HEK293 (cell line): ENCODE measurements around the gene EFCAB8.
A peak's percentile ranks its signal among the peaks of the same experiment; 100 is the strongest.

Experiments
- GLIS1 ChIP-seq: fragments of 450-650 bp; formaldehyde crosslinking; IDR thresholded peaks from 2 replicates; pipeline ENCODE4 v1.5.1; 2016; ENCODE audit warnings: missing biosample characterization, missing genetic modification characterization
- IKZF3 ChIP-seq: fragments of 450-650 bp; IDR thresholded peaks from 2 replicates; pipeline ENCODE4 v1.5.0; 2018; ENCODE audit warnings: missing biosample characterization, mild to moderate bottlenecking, missing genetic modification characterization, moderate library complexity
- KLF10 ChIP-seq: fragments of 450-650 bp; IDR thresholded peaks from 2 replicates; pipeline ENCODE4 v1.5.1; 2018; ENCODE audit warnings: missing biosample characterization, mild to moderate bottlenecking, missing genetic modification characterization
- KLF17 ChIP-seq: fragments of 450-650 bp; formaldehyde crosslinking; IDR thresholded peaks from 2 replicates; pipeline ENCODE4 v1.5.1; 2016; ENCODE audit warnings: missing biosample characterization, missing genetic modification characterization
- KLF8 ChIP-seq: fragments of 450-650 bp; formaldehyde crosslinking; IDR thresholded peaks from 2 replicates; pipeline ENCODE4 v1.5.1; 2016; ENCODE audit warnings: missing biosample characterization, missing genetic modification characterization
- KLF9 ChIP-seq: fragments of 450-650 bp; formaldehyde crosslinking; IDR thresholded peaks from 2 replicates; pipeline ENCODE4 v1.5.1; 2016; ENCODE audit warnings: missing biosample characterization, missing genetic modification characterization, low read depth
- MZF1 ChIP-seq: fragments of 450-650 bp; formaldehyde crosslinking; IDR thresholded peaks from 2 replicates; pipeline ENCODE4 v1.5.1; 2017; ENCODE audit warnings: missing biosample characterization, missing genetic modification characterization, borderline replicate concordance
- OVOL3 ChIP-seq: fragments of 450-650 bp; formaldehyde crosslinking; IDR thresholded peaks from 2 replicates; pipeline ENCODE4 v1.5.1; 2016; ENCODE audit warnings: missing biosample characterization, missing genetic modification characterization
- PATZ1 ChIP-seq: fragments of 450-650 bp; formaldehyde crosslinking; IDR thresholded peaks from 2 replicates; pipeline ENCODE4 v1.5.1; 2016; ENCODE audit warnings: missing biosample characterization, missing genetic modification characterization
- REST ChIP-seq: fragments of 450-650 bp; formaldehyde crosslinking; IDR thresholded peaks from 2 replicates; pipeline ENCODE4 v1.5.1; 2016; ENCODE audit warnings: missing biosample characterization, missing genetic modification characterization
- SP2 ChIP-seq: fragments of 450-650 bp; formaldehyde crosslinking; IDR thresholded peaks from 2 replicates; pipeline ENCODE4 v1.5.1; 2016; ENCODE audit warnings: missing biosample characterization, missing genetic modification characterization
- ZBTB48 ChIP-seq: fragments of 450-650 bp; formaldehyde crosslinking; IDR thresholded peaks from 2 replicates; pipeline ENCODE4 v1.5.1; 2016; ENCODE audit warnings: missing biosample characterization, missing genetic modification characterization
- ZEB2 ChIP-seq: fragments of 450-650 bp; formaldehyde crosslinking; IDR thresholded peaks from 2 replicates; pipeline ENCODE4 v1.5.1; 2016; ENCODE audit warnings: missing biosample characterization, missing genetic modification characterization
- ZFHX2 ChIP-seq: fragments of 450-650 bp; formaldehyde crosslinking; conservative IDR thresholded peaks from 2 replicates; pipeline ENCODE4 v1.5.1; 2016; ENCODE audit warnings: missing biosample characterization, missing genetic modification characterization
- ZIC2 ChIP-seq: fragments of 450-650 bp; formaldehyde crosslinking; IDR thresholded peaks from 2 replicates; pipeline ENCODE4 v1.5.1; 2016; ENCODE audit warnings: missing biosample characterization, missing genetic modification characterization
- ZNF24 ChIP-seq: fragments of 450-650 bp; formaldehyde crosslinking; IDR thresholded peaks from 2 replicates; pipeline ENCODE4 v1.5.1; 2016; ENCODE audit warnings: missing biosample characterization, missing genetic modification characterization
- ZNF280D ChIP-seq: fragments of 450-650 bp; formaldehyde crosslinking; IDR thresholded peaks from 2 replicates; pipeline ENCODE4 v1.5.1; 2016; ENCODE audit warnings: missing biosample characterization, missing genetic modification characterization
- ZNF600 ChIP-seq: fragments of 450-650 bp; formaldehyde crosslinking; IDR thresholded peaks from 2 replicates; pipeline ENCODE4 v1.5.1; 2016; ENCODE audit warnings: missing biosample characterization, missing genetic modification characterization
- ZNF654 ChIP-seq: fragments of 450-650 bp; formaldehyde crosslinking; IDR thresholded peaks from 2 replicates; pipeline ENCODE4 v1.5.1; 2016; ENCODE audit warnings: low read depth, missing biosample characterization, missing genetic modification characterization
- ZNF677 ChIP-seq: fragments of 450-650 bp; IDR thresholded peaks from 2 replicates; pipeline ENCODE4 v1.5.0; 2018; ENCODE audit warnings: missing biosample characterization, mild to moderate bottlenecking, missing genetic modification characterization, moderate library complexity
- ZNF692 ChIP-seq: fragments of 450-650 bp; formaldehyde crosslinking; IDR thresholded peaks from 2 replicates; pipeline ENCODE4 v1.5.1; 2016; ENCODE audit warnings: missing biosample characterization, missing genetic modification characterization
- ZSCAN4 ChIP-seq: fragments of 450-650 bp; formaldehyde crosslinking; IDR thresholded peaks from 2 replicates; pipeline ENCODE4 v1.5.1; 2017; ENCODE audit warnings: missing biosample characterization, missing genetic modification characterization
- ZSCAN5A ChIP-seq: fragments of 450-650 bp; formaldehyde crosslinking; IDR thresholded peaks from 2 replicates; pipeline ENCODE4 v1.5.1; 2016; ENCODE audit warnings: missing biosample characterization, missing genetic modification characterization
- ZXDB ChIP-seq: fragments of 450-650 bp; formaldehyde crosslinking; IDR thresholded peaks from 2 replicates; pipeline ENCODE4 v1.5.1; 2016; ENCODE audit warnings: missing biosample characterization, missing genetic modification characterization

EFCAB8 gene

GRCh38 chr20:32819992-32820697 lies 38.6 kb upstream of the EFCAB8 start (continued):
- TF ChIP-seq ZSCAN4 (tag by site-specific recombination): peak; percentile 30; the same call in 1 of the 2 replicates
- TF ChIP-seq SP2: peak; percentile 62
- no peak for TF ChIP-seq ZNF654 (tag by site-specific recombination)
- TF ChIP-seq KLF9 (tag by site-specific recombination): peak; percentile 81
- 0 out of 2 replicates have a peak, but pooled peaks have one; percentile 18 for TF ChIP-seq ZNF692 (tag by site-specific recombination)
- TF ChIP-seq ZNF280D (tag by site-specific recombination): no peak
- TF ChIP-seq ZNF600 (tag by site-specific recombination): peak; percentile 38; the same call in 1 of the 2 replicates
- TF ChIP-seq ZFHX2 (tag by site-specific recombination): peak; percentile 92
- peak; percentile 55 for TF ChIP-seq ZXDB
- 0 out of 2 replicates have a peak, but pooled peaks have one; percentile 74 for TF ChIP-seq ZSCAN5A (tag by site-specific recombination)
- TF ChIP-seq ZNF24: 0 out of 2 replicates have a peak, but pooled peaks have one; percentile 30
- TF ChIP-seq IKZF3 (tag by site-specific recombination): no peak
- TF ChIP-seq GLIS1 (tag by site-specific recombination): peak; percentile 95
- peak; percentile 43; the same call in 1 of the 2 replicates for TF ChIP-seq KLF10
- TF ChIP-seq ZIC2 (tag by site-specific recombination): peak; percentile 31; the same call in 1 of the 2 replicates
- TF ChIP-seq ZEB2 (tag by site-specific recombination): peak; percentile 30; the same call in 1 of the 2 replicates
- TF ChIP-seq ZNF677 (tag by site-specific recombination): 0 out of 2 replicates have a peak, but pooled peaks have one; percentile 36
- peak; percentile 68; the same call in 1 of the 2 replicates for TF ChIP-seq PATZ1 (tag by site-specific recombination)
- peak; percentile 67 for TF ChIP-seq REST (tag by site-specific recombination)
- TF ChIP-seq KLF8 (tag by site-specific recombination): peak; percentile 92
- peak; percentile 53; the same call in 1 of the 2 replicates for TF ChIP-seq ZBTB48 (tag by site-specific recombination)
- no peak for TF ChIP-seq OVOL3
- no peak for TF ChIP-seq MZF1
- peak; percentile 86 for TF ChIP-seq KLF17 (tag by site-specific recombination)
